Endodermal cell (in vitro differentiated cells): ENCODE data around the gene ZFP69. TPM values are rescaled to one million over a fixed set of nuclear protein-coding genes. Genes with fewer than 3 reads are reported as not detected.
"Not testable (repeated sequence)": the region's sequence is repeated elsewhere in the genome, so short reads cannot be mapped to it uniquely, and the experiment has no call there.

Source experiments
- DNase-seq: peaks from one replicate; pipeline ENCODE4 v3.0.0-alpha.2; 2017
- H3K27ac ChIP-seq: 2 replicates; pipeline ENCODE4 v1.5.1; 2013; ENCODE audit warnings: mild to moderate bottlenecking, low read depth, low read length, moderate library complexity
- H3K27me3 ChIP-seq: 2 replicates; pipeline ENCODE4 v1.6.1; 2013; ENCODE audit warnings: mild to moderate bottlenecking, low read length, moderate library complexity; ENCODE audit not compliant: insufficient read depth, control insufficient read depth, poor library complexity, severe bottlenecking
- H3K36me3 ChIP-seq: 2 replicates; pipeline ENCODE4 v1.7.0; 2013; ENCODE audit warnings: mild to moderate bottlenecking, low read length, moderate library complexity; ENCODE audit not compliant: control insufficient read depth, insufficient read depth
- H3K4me1 ChIP-seq: one replicate; pipeline ENCODE4 v1.7.0; 2013; ENCODE audit warnings: low read length; ENCODE audit not compliant: control insufficient read depth, insufficient read depth
- H3K4me3 ChIP-seq: 2 replicates; pipeline ENCODE4 v1.5.1; 2013; ENCODE audit warnings: mild to moderate bottlenecking, low read length, moderate library complexity
- H3K9ac ChIP-seq: 2 replicates; pipeline ENCODE4 v1.6.1; 2013; ENCODE audit warnings: mild to moderate bottlenecking, low read length, moderate library complexity; ENCODE audit not compliant: poor library complexity, severe bottlenecking; ENCODE audit errors: extremely low read depth
- H3K9me3 ChIP-seq: 2 replicates; pipeline ENCODE4 v1.6.1; 2013; ENCODE audit warnings: mild to moderate bottlenecking, low read length, moderate library complexity; ENCODE audit not compliant: control insufficient read depth
- H3K27ac Mint-ChIP-seq: 2 replicates; pipeline ENCODE4 v1.8.0; 2020; ENCODE audit warnings: mixed read lengths
- H3K27me3 Mint-ChIP-seq: 2 replicates; pipeline ENCODE4 v1.8.0; 2021; ENCODE audit warnings: mild to moderate bottlenecking, mixed read lengths; ENCODE audit not compliant: insufficient read depth
- H3K36me3 Mint-ChIP-seq: 2 replicates; pipeline ENCODE4 v1.8.0; 2020; ENCODE audit warnings: low read depth, mixed read lengths
- H3K4me1 Mint-ChIP-seq: 2 replicates; pipeline ENCODE4 v1.8.0; 2020; ENCODE audit warnings: mixed read lengths
- H3K4me3 Mint-ChIP-seq: 2 replicates; pipeline ENCODE4 v1.8.0; 2020; ENCODE audit warnings: mild to moderate bottlenecking, moderate library complexity, mixed read lengths
- H3K9me3 Mint-ChIP-seq: 2 replicates; pipeline ENCODE4 v1.8.0; 2020; ENCODE audit warnings: mild to moderate bottlenecking, mixed read lengths
- CTCF ChIP-seq: fragments of 200-600 bp; sonication (generic); conservative IDR thresholded peaks from 2 replicates; pipeline ENCODE4 v1.5.0; 2021; ENCODE audit warnings: antibody characterized with exemption, mild to moderate bottlenecking
- WGBS, 2 experiments: methylation state at CpG; one replicate each; pipeline versions ENCODE4 v1.1.5 to v1.1.7; 2013; ENCODE audit warnings: missing lambda C conversion rate in 2 of 2, mixed read lengths in 1 of 2; ENCODE audit not compliant: insufficient coverage in 1 of 2, insufficient read length in 1 of 2; 5-methylcytosine and 5-hydroxymethylcytosine counted together
- total RNA-seq, 2 donors: library from RNA; stranded (reverse); fragmentation: NEBNext Ultra II Directional in 1 of 2; extraction: Animal tissue kit (Norgen Biotek cat#: 25700) in 1 of 2; gene quantifications; 2 replicates in 1 of 2; 3 replicates in 1 of 2; pipeline ENCODE4 v1.2.1, GENCODE V29; 2021

The ZFP69 gene
- total RNA-seq, 2 donors from 2014 or later: 4.9 to 6.0 TPM

GRCh38 chr1:40478276-40478675, 1.2 kb downstream of the ZFP69 start:
- Histone ChIP-seq H3K27ac (no peak overlapping the region), H3K9me3 (peaks cover 28% of the 10 kb centered on the region), H3K36me3 (peaks cover 23% of the 10 kb centered on the region), H3K4me3 (peak overlapping the region; percentile 91), H3K27me3 (no peaks in the 10 kb centered on the region), H3K4me1 (no peaks in the 10 kb centered on the region), H3K9ac (no peak overlapping the region)
- peaks cover 23% of the 10 kb centered on the region for H3K9me3 Mint-ChIP-seq
- no peak overlapping the region for H3K27ac Mint-ChIP-seq
- peaks cover 7% of the 10 kb centered on the region for H3K4me1 Mint-ChIP-seq
- H3K36me3 Mint-ChIP-seq: peaks cover 30% of the 10 kb centered on the region
- no peak for DNase-seq
- 84% methylated on average over 2 of the region's 2 CpGs; no CpG with 5 or more reads in 1 of the 2 experiments for WGBS, 2 experiments
- no peak for TF ChIP-seq CTCF
- no peaks in the 10 kb centered on the region for H3K27me3 Mint-ChIP-seq
- H3K4me3 Mint-ChIP-seq: peak overlapping the region; percentile 73

GRCh38 chr1:40479156-40479555, 2.1 kb downstream of the ZFP69 start:
- Mint-ChIP-seq H3K27ac (no peak overlapping the region), H3K36me3 (peaks cover 37% of the 10 kb centered on the region), H3K27me3 (no peaks in the 10 kb centered on the region), H3K4me1 (peaks cover 7% of the 10 kb centered on the region), H3K9me3 (peaks cover 19% of the 10 kb centered on the region), H3K4me3 (no peak overlapping the region)
- TF ChIP-seq CTCF: no peak
- H3K4me1 ChIP-seq: no peaks in the 10 kb centered on the region
- H3K27me3 ChIP-seq: no peaks in the 10 kb centered on the region
- no peak overlapping the region for H3K27ac ChIP-seq
- peaks cover 28% of the 10 kb centered on the region for H3K36me3 ChIP-seq
- 88 to 100% methylated on average over 4 of the region's 4 CpGs for WGBS, 2 experiments
- peak; percentile 47 for DNase-seq
- no peak overlapping the region for H3K9ac ChIP-seq
- no peak overlapping the region for H3K4me3 ChIP-seq
- H3K9me3 ChIP-seq: peaks cover 26% of the 10 kb centered on the region

- Histone ChIP-seq H3K27ac (no peak overlapping the region), H3K4me3 (peak overlapping the region; percentile 61), H3K27me3 (no peaks in the 10 kb centered on the region), H3K4me1 (no peaks in the 10 kb centered on the region), H3K9ac (no peak overlapping the region), H3K36me3 (peaks cover 60% of the 10 kb centered on the region), H3K9me3 (peaks cover 84% of the 10 kb centered on the region)
- TF ChIP-seq CTCF: no peak
- Mint-ChIP-seq H3K4me1 (no peaks in the 10 kb centered on the region), H3K36me3 (peaks cover 79% of the 10 kb centered on the region), H3K4me3 (no peak overlapping the region), H3K27me3 (no peaks in the 10 kb centered on the region), H3K9me3 (peaks cover 69% of the 10 kb centered on the region), H3K27ac (no peak overlapping the region)
- no peak for DNase-seq
- WGBS, 2 experiments: 94 to 95% methylated on average over 2 to 4 of the region's 4 CpGs
Observed at GRCh38 chr1:40495315-40495903, 18.3 kb downstream of the ZFP69 start.

GRCh38 chr1:40502651-40503050, 25.6 kb downstream of the ZFP69 start:
- not testable (repeated sequence) for H3K27me3 ChIP-seq, H3K4me3 ChIP-seq, H3K27me3 Mint-ChIP-seq, H3K27ac ChIP-seq, H3K9ac ChIP-seq, H3K36me3 ChIP-seq, H3K4me1 Mint-ChIP-seq, H3K4me1 ChIP-seq, H3K27ac Mint-ChIP-seq, H3K4me3 Mint-ChIP-seq, DNase-seq
- 94 to 97% methylated on average over 4 of the region's 4 CpGs for WGBS, 2 experiments
- peaks cover 55% of the 10 kb centered on the region for H3K9me3 ChIP-seq
- peaks cover 48% of the 10 kb centered on the region for H3K36me3 Mint-ChIP-seq
- H3K9me3 Mint-ChIP-seq: peaks cover 80% of the 10 kb centered on the region
